Kidney tubule cell (primary cell): ENCODE measurements around the gene DUSP10.
A peak's percentile ranks its signal among the peaks of the same experiment; 100 is the strongest.

ENCODE experiments used
- DNase-seq: peaks from one replicate; pipeline ENCODE4 v3.0.0-alpha.2; 2018; ENCODE audit warnings: low spot score

Gene DUSP10

GRCh38 chr1:221714227-221715152, 27.4 kb downstream of the DUSP10 start:
- DNase-seq = no peak

DNA sequence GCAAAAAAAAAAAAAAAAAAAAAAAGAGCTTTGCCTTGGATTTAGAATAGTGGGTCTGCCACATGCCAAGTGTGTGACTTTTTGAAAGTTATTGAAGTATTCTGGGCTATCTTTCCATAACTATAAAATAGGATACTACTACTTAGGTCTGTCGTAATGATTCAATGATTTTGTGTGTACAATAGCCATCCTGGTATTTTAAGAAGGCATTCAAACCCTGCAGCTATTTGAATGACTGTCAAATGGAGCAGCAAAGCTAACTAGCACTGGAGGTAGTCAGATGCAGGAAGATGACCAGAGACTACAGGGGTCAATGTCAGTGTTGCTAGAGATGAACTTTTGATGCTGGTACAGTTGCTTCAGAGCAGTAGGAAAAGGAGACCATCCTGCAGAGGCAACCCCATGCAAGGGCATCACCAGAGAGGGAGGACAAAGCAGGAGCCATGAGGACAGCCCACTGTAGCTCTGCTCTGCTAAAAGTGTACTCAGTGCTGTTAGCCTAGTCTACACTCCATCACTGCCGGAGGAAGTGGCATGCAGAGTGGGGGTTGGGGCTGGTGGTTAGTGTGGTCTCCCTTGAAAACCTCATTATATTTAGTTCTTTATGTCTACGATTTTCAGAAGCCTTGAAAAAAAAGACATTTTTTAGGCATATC, 29.0 kb downstream of the DUSP10 start:
- DNase-seq = no peak

- peak; percentile 85 for DNase-seq
These were observed 29.6 kb downstream of the DUSP10 start for GRCh38 chr1:221712198-221712684.

DNA sequence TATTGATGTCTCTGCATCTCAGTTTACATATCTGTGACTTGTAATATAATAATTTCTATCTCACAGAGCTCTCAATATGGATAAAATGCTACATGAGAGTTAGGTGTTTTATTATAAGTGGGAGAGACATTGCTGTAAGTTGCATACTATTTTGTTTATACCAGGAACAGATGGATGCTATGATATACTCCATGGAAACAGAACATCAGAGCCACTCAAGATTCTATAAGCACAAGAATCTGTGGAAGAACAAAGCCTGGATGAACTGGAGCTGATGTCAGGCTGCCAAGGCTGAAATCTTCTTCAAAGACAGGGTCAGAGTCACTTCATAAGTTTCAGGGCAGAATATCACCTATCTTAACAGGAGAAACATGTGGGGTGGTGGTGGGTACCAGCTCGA, 30.2 kb downstream of the DUSP10 start:
- DNase-seq = no peak

- DNase-seq = no peak
These were observed 30.8 kb downstream of the DUSP10 start for GRCh38 chr1:221711063-221711577.

- no peak for DNase-seq
These were observed 32.0 kb downstream of the DUSP10 start for GRCh38 chr1:221709854-221710253.

- peak; percentile 86 for DNase-seq
These were observed 32.9 kb downstream of the DUSP10 start for GRCh38 chr1:221708987-221709386.

GRCh38 chr1:221708076-221708571, 33.8 kb downstream of the DUSP10 start:
- DNase-seq = no peak

DNA sequence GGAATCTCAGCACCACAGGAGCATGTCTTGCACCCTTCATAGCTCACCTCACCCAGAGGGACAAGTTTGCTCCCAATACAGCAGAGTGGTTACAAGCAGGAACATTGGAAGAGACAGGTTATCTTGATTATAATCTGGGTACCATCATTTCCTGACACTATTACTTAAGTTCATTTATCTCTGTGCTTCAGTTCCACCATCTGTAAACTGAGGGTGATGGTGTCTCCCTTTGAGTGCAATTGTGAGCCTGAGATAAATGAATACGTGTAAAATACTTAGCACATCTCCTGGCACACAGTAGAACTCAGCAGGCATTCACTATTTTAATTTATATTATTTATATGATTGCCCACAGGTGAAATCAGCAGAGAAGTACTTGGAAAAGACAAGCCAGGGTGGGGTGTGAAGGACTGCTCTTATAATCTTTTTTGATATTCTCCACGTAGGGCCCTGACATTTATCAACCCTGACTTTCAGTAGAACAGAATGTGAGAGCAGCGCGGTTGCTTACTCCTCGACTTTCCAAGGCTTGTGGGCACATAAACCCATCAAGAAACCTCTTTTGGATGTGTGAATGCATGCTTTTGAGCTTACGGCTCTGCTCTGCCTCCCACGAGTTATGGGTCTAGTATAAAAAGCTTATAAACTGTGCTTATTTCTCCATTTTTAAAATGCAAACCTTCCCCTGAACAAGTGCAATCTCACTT, 34.9 kb downstream of the DUSP10 start:
- no peak for DNase-seq

GRCh38 chr1:221706191-221706590, 35.7 kb downstream of the DUSP10 start:
- DNase-seq = no peak

- DNase-seq = no peak
These were observed 37.6 kb downstream of the DUSP10 start for GRCh38 chr1:221704306-221704705.

GRCh38 chr1:221701570-221702186, 40.2 kb downstream of the DUSP10 start:
- no peak for DNase-seq

DNA sequence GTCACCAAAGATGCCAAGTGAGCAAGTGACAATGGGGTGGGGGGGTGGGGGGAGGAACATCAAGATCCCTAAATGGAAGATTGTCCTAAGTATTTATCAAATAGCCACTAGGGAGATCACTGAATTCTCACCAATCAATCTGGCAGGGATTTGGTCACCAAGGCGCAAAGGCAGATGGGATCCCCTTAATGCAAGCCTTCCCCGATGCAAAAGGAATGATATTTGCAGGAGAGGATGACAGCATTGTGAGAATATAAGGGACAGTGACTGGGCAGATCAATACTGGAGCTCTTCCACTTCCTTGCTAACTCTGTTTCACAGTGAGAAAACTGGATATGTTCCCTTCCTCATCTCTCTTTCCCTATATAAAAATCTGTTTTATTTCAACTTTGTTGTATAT, 40.9 kb downstream of the DUSP10 start:
- no peak for DNase-seq

DNA sequence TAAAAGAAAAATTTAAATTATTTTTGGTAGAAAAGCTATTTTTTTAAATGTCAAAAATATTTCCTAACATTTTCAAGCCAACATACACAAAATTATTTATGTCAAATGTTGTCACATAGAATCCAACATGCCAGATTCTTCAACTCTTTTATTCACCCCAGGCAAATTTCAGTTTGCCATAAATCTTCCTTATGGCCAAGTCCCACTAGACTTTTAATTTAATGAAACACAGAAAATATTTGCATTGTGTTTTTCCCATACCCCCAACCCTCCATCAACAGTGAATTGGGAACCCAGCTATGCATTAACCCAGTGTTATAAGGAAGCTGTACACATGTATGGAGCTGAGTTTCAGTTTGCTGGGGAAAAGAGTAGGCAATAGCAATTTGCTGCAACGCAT, 41.4 kb downstream of the DUSP10 start:
- DNase-seq = no peak

DNA sequence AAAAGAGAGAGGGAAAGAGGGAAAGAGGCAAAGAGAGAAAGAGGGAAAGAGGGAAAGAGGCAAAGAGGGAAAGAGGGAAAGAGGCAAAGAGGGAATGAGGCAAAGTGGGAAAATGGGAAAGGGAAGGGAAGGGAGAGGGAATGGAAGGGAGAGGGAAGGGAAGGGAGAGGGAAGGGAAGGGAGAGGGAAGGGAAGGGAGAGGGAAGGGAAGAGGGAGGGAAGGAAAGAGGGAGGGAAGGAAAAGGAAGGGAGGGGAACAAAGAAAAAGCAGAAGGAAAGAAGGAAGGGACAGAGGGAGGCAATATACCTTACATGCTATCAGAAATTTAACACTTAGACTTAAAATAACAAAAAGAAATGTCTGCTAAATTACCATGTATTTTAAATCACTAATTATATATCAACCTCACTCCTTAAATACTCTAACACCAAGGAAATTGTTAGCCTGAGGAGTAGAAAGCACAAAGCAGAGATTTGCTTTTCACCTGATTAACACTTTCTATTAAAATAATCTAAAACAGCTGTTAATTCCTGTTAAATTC, 41.8 kb downstream of the DUSP10 start:
- DNase-seq = no peak

DNA sequence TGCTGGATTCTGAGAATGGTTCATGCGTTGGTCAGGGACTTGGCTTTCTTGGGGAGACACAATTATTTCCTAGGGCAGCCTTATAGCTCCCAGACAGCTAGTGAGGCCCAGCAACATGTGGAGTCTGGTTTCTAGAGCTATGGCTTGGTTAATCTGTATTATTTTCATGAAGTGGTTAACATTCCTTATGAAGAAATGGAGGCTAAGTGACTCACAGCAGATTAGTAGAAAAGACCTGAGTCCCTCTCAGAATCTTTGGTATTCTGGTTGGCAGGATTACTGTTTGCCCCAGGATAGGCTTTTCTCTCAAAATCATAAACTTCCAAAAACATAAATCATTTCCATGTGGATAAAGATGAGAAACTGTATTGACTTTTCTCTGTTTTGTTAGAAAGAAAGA, 42.3 kb downstream of the DUSP10 start:
- DNase-seq = peak; percentile 38

- no peak for DNase-seq
These were observed 43.1 kb downstream of the DUSP10 start for GRCh38 chr1:221698579-221699349.

GRCh38 chr1:221697923-221698425, 43.9 kb downstream of the DUSP10 start:
- DNase-seq = peak; percentile 30

GRCh38 chr1:221696718-221697461, 45.0 kb downstream of the DUSP10 start:
- DNase-seq = no peak

DNA sequence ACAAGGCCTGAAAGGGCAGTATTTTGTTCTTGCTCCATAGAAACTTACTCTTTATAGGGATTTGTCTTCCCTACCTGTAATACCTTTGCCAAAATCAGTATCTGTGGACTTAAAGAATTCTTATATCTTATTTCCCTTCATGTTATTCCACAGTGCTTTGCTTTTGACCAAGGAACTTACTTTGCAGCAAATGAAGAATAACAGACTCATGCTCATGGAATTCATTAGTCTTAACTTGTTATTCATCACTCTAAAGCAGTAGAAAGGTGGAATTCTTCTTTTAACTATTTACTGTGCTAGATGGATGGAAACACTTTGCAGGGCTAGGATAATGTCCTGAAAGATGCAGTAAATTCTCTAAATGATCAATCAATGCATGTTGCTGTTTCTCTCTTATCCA, 45.9 kb downstream of the DUSP10 start:
- peak; percentile 61 for DNase-seq
